Smooth muscle cell (in vitro differentiated cells): Measurements from ENCODE around the gene OR52E4. TPM values are rescaled to one million over a fixed set of nuclear protein-coding genes. Genes with fewer than 3 reads are reported as not detected.

Source experiments
- DNase-seq: peaks from one replicate; lab custom pipeline; 2025; ENCODE audit not compliant: unreplicated experiment; lab: John Stamatoyannopoulos, UW
- H2AFZ ChIP-seq: fragments of 200-600 bp; sonication (generic); 2 replicates; pipeline ENCODE4 v1.6.0; 2016; ENCODE audit warnings: antibody characterized with exemption, low read depth, mild to moderate bottlenecking
- H3F3A ChIP-seq: fragments of 200-600 bp; sonication (generic); 2 replicates; pipeline ENCODE4 v1.6.0; 2017; ENCODE audit warnings: antibody characterized with exemption, low read depth
- H3K27ac ChIP-seq: fragments of 200-600 bp; sonication (generic); 2 replicates; pipeline ENCODE4 v1.5.1; 2016; ENCODE audit warnings: low read depth, mild to moderate bottlenecking
- H3K27me3 ChIP-seq: fragments of 200-600 bp; sonication (generic); 2 replicates; pipeline ENCODE4 v1.6.1; 2016; ENCODE audit warnings: low read depth, mild to moderate bottlenecking
- H3K36me3 ChIP-seq: fragments of 200-600 bp; sonication (generic); 2 replicates; pipeline ENCODE4 v1.5.1; 2016; ENCODE audit warnings: low read depth
- H3K4me1 ChIP-seq: fragments of 200-600 bp; sonication (generic); 2 replicates; pipeline ENCODE4 v1.5.1; 2016; ENCODE audit warnings: low read depth
- H3K4me2 ChIP-seq: fragments of 200-600 bp; sonication (generic); 2 replicates; pipeline ENCODE4 v1.6.0; 2016; ENCODE audit warnings: mild to moderate bottlenecking
- H3K4me3 ChIP-seq: fragments of 200-600 bp; sonication (generic); 2 replicates; pipeline ENCODE4 v1.5.1; 2016; ENCODE audit warnings: mild to moderate bottlenecking
- H3K79me2 ChIP-seq: fragments of 200-600 bp; sonication (generic); 2 replicates; pipeline ENCODE4 v1.6.0; 2016; ENCODE audit warnings: low read depth, mild to moderate bottlenecking
- H3K9ac ChIP-seq: fragments of 200-600 bp; sonication (generic); 2 replicates; pipeline ENCODE4 v1.6.0; 2016; ENCODE audit warnings: low read depth
- H3K9me3 ChIP-seq: fragments of 200-600 bp; sonication (generic); replicated peaks from 2 replicates; pipeline ENCODE4 v1.5.1; 2016; ENCODE audit warnings: low read depth
- H4K20me1 ChIP-seq: fragments of 200-600 bp; sonication (generic); 2 replicates; pipeline ENCODE4 v1.6.0; 2016; ENCODE audit warnings: low read depth
- CTCF ChIP-seq: fragments of 200-600 bp; sonication (generic); IDR thresholded peaks from 2 replicates; pipeline ENCODE4 v1.5.1; 2017; ENCODE audit warnings: borderline replicate concordance, mild to moderate bottlenecking, antibody characterized with exemption; ENCODE audit not compliant: insufficient read depth, poor library complexity, severe bottlenecking
- WGBS: methylation state at CpG from one replicate; pipeline ENCODE4 v1.1.7; 2016; ENCODE audit warnings: low lambda C conversion rate; 5-methylcytosine and 5-hydroxymethylcytosine counted together
- polyA plus RNA-seq: library from polyadenylated mRNA; unstranded; fragments of >200 nt; fragmentation: Nextera tagmentation; extraction: Ambion mirVana; gene quantifications from 2 replicates; pipeline ENCODE4 v1.2.1, GENCODE V29; 2016
- total RNA-seq: library from RNA; depleted of rRNA; stranded (reverse); fragments of >200 nt; gene quantifications from 2 replicates; pipeline ENCODE4 v1.2.3, GENCODE V29; 2014

Gene OR52E4
- total and polyA plus RNA-seq, 2 experiments from 2014 or later = not detected

- 88% methylated on average over 3 of the region's 3 CpGs for WGBS
- no peaks in the 10 kb centered on the region for H3K9me3 ChIP-seq
- no peaks in the 10 kb centered on the region for H3K27me3 ChIP-seq
- H2AFZ ChIP-seq = no peak within 1 kb of the TSS
- H3K9ac ChIP-seq = no peak within 1 kb of the TSS
- H3K4me2 ChIP-seq = no peak within 1 kb of the TSS
- no peaks in the 10 kb centered on the region for H3K36me3 ChIP-seq
- H4K20me1 ChIP-seq = no peaks in the 10 kb centered on the region
- H3F3A ChIP-seq = no peaks in the 10 kb centered on the region
- H3K4me1 ChIP-seq = no peaks in the 10 kb centered on the region
- no peak within 1 kb of the TSS for H3K4me3 ChIP-seq
- no peaks in the 10 kb centered on the region for H3K79me2 ChIP-seq
- no peak for DNase-seq
- H3K27ac ChIP-seq = no peak within 1 kb of the TSS
- no peak for TF ChIP-seq CTCF
Observed at GRCh38 chr11:5857590-5857989, 22.8 kb upstream of the OR52E4 start, which contains the start of gene OR52E8. Gene OR52E8 (minus strand): TSS chr11:5857690. CDS start chr11:5857690, 0 bp downstream.

DNA sequence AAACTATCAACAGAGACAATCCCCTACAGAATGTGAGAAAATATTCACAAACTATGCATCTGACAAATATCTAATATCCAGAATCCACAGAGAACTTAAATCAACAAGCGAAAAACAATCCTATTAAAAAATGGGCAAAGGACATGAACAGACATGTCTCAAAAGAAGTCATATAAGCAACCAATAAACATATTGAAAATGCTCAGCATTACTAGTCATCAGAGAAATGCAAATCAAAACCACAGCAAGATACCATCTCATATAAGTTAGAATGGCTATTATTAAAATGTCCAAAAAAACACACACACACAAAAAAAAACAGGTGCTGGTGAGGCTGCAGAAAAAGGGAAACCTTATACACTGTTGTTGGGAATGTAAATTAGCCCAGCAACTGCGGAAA lies 14.6 kb upstream of the OR52E4 start:
- DNase-seq = no peak
- H3K9me3 ChIP-seq = no peaks in the 10 kb centered on the region
- H3K4me1 ChIP-seq = no peaks in the 10 kb centered on the region
- no peak overlapping the region for H3K9ac ChIP-seq
- no peaks in the 10 kb centered on the region for H3F3A ChIP-seq
- no peak overlapping the region for H3K4me3 ChIP-seq
- no peak for TF ChIP-seq CTCF
- 89% methylated on average over 2 of the region's 2 CpGs for WGBS
- no peak overlapping the region for H3K27ac ChIP-seq
- H4K20me1 ChIP-seq = no peaks in the 10 kb centered on the region
- H3K36me3 ChIP-seq = no peaks in the 10 kb centered on the region
- no peaks in the 10 kb centered on the region for H3K79me2 ChIP-seq
- no peak overlapping the region for H3K4me2 ChIP-seq
- no peak overlapping the region for H2AFZ ChIP-seq
- no peaks in the 10 kb centered on the region for H3K27me3 ChIP-seq

DNA sequence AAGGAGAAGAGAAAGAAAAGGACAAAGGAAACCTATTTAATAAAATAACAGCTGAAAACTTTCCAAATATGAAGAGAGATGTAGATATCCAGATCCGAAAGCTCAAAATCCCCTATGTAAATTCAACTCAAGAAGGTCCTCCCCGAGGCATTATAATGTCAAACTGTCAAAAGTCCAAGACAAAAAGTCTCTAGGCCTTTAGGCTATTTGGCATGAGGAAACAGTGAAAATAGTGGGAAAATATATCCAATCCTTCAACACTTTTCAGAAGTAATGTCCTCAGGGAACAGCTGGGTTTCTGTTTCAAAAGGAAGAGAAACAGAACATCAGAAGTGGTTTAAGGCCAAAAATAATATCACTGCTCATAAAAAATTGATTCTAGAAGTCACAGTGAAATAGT lies 1.9 kb upstream of the OR52E4 start:
- no peak for DNase-seq
- no peaks in the 10 kb centered on the region for H3K79me2 ChIP-seq
- no peak overlapping the region for H3K27ac ChIP-seq
- no peak overlapping the region for H3K4me3 ChIP-seq
- no peak for TF ChIP-seq CTCF
- no peaks in the 10 kb centered on the region for H3F3A ChIP-seq
- H3K36me3 ChIP-seq = no peaks in the 10 kb centered on the region
- 85% methylated on average over 2 of the region's 2 CpGs for WGBS
- no peak overlapping the region for H2AFZ ChIP-seq
- no peaks in the 10 kb centered on the region for H4K20me1 ChIP-seq
- no peak overlapping the region for H3K4me2 ChIP-seq
- H3K27me3 ChIP-seq = peaks cover 7% of the 10 kb centered on the region
- H3K9ac ChIP-seq = no peak overlapping the region
- no peaks in the 10 kb centered on the region for H3K9me3 ChIP-seq
- no peaks in the 10 kb centered on the region for H3K4me1 ChIP-seq

GRCh38 chr11:5881756-5882155 lies 1.3 kb downstream of the OR52E4 start:
- TF ChIP-seq CTCF = no peak
- no peak overlapping the region for H3K4me2 ChIP-seq

More at GRCh38 chr11:5881756-5882155, 1.3 kb downstream of the OR52E4 start:
- Histone ChIP-seq H2AFZ (no peak overlapping the region), H3F3A (no peaks in the 10 kb centered on the region), H3K79me2 (no peaks in the 10 kb centered on the region), H3K9me3 (no peaks in the 10 kb centered on the region), H4K20me1 (no peaks in the 10 kb centered on the region), H3K27me3 (peaks cover 7% of the 10 kb centered on the region), H3K27ac (no peak overlapping the region), H3K4me3 (no peak overlapping the region), H3K9ac (no peak overlapping the region), H3K36me3 (no peaks in the 10 kb centered on the region), H3K4me1 (no peaks in the 10 kb centered on the region)
- no peak for DNase-seq
